HEK293 (cell line): ENCODE data around the gene BCR.

ENCODE experiments used
- ATF2 ChIP-seq: fragments of 450-650 bp; formaldehyde crosslinking; IDR thresholded peaks from 2 replicates; pipeline ENCODE4 v1.5.1; 2016; ENCODE audit warnings: missing biosample characterization, missing genetic modification characterization, low read depth
- KLF10 ChIP-seq: fragments of 450-650 bp; IDR thresholded peaks from 2 replicates; pipeline ENCODE4 v1.5.1; 2018; ENCODE audit warnings: missing biosample characterization, mild to moderate bottlenecking, missing genetic modification characterization
- MYNN ChIP-seq: fragments of 450-650 bp; formaldehyde crosslinking; IDR thresholded peaks from 2 replicates; pipeline ENCODE4 v1.5.1; 2016; ENCODE audit warnings: missing biosample characterization, missing genetic modification characterization, borderline replicate concordance
- RBAK ChIP-seq: fragments of 450-650 bp; formaldehyde crosslinking; IDR thresholded peaks from 2 replicates; pipeline ENCODE4 v1.5.1; 2016; ENCODE audit warnings: missing biosample characterization, missing genetic modification characterization
- ZNF140 ChIP-seq: fragments of 450-650 bp; formaldehyde crosslinking; IDR thresholded peaks from 2 replicates; pipeline ENCODE4 v1.5.1; 2016; ENCODE audit warnings: missing biosample characterization, missing genetic modification characterization
- ZNF157 ChIP-seq: fragments of 450-650 bp; formaldehyde crosslinking; IDR thresholded peaks from 2 replicates; pipeline ENCODE4 v1.5.1; 2016; ENCODE audit warnings: missing biosample characterization, missing genetic modification characterization
- ZNF175 ChIP-seq: fragments of 450-650 bp; formaldehyde crosslinking; IDR thresholded peaks from 2 replicates; pipeline ENCODE4 v1.5.1; 2016; ENCODE audit warnings: missing biosample characterization, missing genetic modification characterization
- ZNF311 ChIP-seq: fragments of 450-650 bp; formaldehyde crosslinking; IDR thresholded peaks from 2 replicates; pipeline ENCODE4 v1.5.1; 2017; ENCODE audit warnings: missing biosample characterization, missing genetic modification characterization, borderline replicate concordance
- ZNF664 ChIP-seq: fragments of 450-650 bp; formaldehyde crosslinking; IDR thresholded peaks from 2 replicates; pipeline ENCODE4 v1.5.1; 2016; ENCODE audit warnings: missing biosample characterization, missing genetic modification characterization
- TF ChIP-seq, protein P1 (sequence below): fragments of 450-650 bp; formaldehyde crosslinking; IDR thresholded peaks from 2 replicates; pipeline ENCODE4 v1.5.1; 2016; ENCODE audit warnings: missing biosample characterization, missing genetic modification characterization
- TF ChIP-seq, protein P2 (sequence below): fragments of 450-650 bp; formaldehyde crosslinking; IDR thresholded peaks from 2 replicates; pipeline ENCODE4 v1.5.1; 2016; ENCODE audit warnings: missing biosample characterization, missing genetic modification characterization
- TF ChIP-seq, protein P3 (sequence below): fragments of 450-650 bp; formaldehyde crosslinking; IDR thresholded peaks from 2 replicates; pipeline ENCODE4 v1.5.1; 2016; ENCODE audit warnings: missing biosample characterization, missing genetic modification characterization, low read depth
- TF ChIP-seq, protein P4 (sequence below): fragments of 450-650 bp; formaldehyde crosslinking; IDR thresholded peaks from 2 replicates; pipeline ENCODE4 v1.5.1; 2016; ENCODE audit warnings: missing biosample characterization, missing genetic modification characterization

GRCh38 chr22:23250785-23251363, 70.6 kb downstream of the BCR start:
- no peak for TF ChIP-seq ATF2 (tag by site-specific recombination)
- TF ChIP-seq, protein P1, sequence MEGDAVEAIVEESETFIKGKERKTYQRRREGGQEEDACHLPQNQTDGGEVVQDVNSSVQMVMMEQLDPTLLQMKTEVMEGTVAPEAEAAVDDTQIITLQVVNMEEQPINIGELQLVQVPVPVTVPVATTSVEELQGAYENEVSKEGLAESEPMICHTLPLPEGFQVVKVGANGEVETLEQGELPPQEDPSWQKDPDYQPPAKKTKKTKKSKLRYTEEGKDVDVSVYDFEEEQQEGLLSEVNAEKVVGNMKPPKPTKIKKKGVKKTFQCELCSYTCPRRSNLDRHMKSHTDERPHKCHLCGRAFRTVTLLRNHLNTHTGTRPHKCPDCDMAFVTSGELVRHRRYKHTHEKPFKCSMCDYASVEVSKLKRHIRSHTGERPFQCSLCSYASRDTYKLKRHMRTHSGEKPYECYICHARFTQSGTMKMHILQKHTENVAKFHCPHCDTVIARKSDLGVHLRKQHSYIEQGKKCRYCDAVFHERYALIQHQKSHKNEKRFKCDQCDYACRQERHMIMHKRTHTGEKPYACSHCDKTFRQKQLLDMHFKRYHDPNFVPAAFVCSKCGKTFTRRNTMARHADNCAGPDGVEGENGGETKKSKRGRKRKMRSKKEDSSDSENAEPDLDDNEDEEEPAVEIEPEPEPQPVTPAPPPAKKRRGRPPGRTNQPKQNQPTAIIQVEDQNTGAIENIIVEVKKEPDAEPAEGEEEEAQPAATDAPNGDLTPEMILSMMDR (tag by site-specific recombination): no peak
- TF ChIP-seq ZNF664 (tag by site-specific recombination): no peak
- TF ChIP-seq ZNF140 (tag by site-specific recombination): no peak
- no peak for TF ChIP-seq ZNF175 (tag by site-specific recombination)
- TF ChIP-seq, protein P2, sequence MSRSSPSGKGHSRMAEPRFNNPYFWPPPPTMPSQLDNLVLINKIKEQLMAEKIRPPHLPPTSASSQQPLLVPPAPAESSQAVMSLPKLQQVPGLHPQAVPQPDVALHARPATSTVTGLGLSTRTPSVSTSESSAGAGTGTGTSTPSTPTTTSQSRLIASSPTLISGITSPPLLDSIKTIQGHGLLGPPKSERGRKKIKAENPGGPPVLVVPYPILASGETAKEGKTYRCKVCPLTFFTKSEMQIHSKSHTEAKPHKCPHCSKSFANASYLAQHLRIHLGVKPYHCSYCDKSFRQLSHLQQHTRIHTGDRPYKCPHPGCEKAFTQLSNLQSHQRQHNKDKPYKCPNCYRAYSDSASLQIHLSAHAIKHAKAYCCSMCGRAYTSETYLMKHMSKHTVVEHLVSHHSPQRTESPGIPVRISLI (tag by site-specific recombination): no peak
- no peak for TF ChIP-seq MYNN (tag by site-specific recombination)
- TF ChIP-seq, protein P3, sequence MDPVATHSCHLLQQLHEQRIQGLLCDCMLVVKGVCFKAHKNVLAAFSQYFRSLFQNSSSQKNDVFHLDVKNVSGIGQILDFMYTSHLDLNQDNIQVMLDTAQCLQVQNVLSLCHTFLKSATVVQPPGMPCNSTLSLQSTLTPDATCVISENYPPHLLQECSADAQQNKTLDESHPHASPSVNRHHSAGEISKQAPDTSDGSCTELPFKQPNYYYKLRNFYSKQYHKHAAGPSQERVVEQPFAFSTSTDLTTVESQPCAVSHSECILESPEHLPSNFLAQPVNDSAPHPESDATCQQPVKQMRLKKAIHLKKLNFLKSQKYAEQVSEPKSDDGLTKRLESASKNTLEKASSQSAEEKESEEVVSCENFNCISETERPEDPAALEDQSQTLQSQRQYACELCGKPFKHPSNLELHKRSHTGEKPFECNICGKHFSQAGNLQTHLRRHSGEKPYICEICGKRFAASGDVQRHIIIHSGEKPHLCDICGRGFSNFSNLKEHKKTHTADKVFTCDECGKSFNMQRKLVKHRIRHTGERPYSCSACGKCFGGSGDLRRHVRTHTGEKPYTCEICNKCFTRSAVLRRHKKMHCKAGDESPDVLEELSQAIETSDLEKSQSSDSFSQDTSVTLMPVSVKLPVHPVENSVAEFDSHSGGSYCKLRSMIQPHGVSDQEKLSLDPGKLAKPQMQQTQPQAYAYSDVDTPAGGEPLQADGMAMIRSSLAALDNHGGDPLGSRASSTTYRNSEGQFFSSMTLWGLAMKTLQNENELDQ (tag by site-specific recombination): no peak
- TF ChIP-seq, protein P4, sequence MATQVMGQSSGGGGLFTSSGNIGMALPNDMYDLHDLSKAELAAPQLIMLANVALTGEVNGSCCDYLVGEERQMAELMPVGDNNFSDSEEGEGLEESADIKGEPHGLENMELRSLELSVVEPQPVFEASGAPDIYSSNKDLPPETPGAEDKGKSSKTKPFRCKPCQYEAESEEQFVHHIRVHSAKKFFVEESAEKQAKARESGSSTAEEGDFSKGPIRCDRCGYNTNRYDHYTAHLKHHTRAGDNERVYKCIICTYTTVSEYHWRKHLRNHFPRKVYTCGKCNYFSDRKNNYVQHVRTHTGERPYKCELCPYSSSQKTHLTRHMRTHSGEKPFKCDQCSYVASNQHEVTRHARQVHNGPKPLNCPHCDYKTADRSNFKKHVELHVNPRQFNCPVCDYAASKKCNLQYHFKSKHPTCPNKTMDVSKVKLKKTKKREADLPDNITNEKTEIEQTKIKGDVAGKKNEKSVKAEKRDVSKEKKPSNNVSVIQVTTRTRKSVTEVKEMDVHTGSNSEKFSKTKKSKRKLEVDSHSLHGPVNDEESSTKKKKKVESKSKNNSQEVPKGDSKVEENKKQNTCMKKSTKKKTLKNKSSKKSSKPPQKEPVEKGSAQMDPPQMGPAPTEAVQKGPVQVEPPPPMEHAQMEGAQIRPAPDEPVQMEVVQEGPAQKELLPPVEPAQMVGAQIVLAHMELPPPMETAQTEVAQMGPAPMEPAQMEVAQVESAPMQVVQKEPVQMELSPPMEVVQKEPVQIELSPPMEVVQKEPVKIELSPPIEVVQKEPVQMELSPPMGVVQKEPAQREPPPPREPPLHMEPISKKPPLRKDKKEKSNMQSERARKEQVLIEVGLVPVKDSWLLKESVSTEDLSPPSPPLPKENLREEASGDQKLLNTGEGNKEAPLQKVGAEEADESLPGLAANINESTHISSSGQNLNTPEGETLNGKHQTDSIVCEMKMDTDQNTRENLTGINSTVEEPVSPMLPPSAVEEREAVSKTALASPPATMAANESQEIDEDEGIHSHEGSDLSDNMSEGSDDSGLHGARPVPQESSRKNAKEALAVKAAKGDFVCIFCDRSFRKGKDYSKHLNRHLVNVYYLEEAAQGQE: no peak
- no peak for TF ChIP-seq RBAK
- no peak for TF ChIP-seq ZNF311 (tag by site-specific recombination)
- no peak for TF ChIP-seq ZNF157 (tag by site-specific recombination)
- TF ChIP-seq KLF10 (tag by site-specific recombination): no peak
